AG09319 (cell line): ENCODE data around the gene ADAP2.

ENCODE experiments used
- DNase-seq: peaks from one replicate; pipeline ENCODE4 v3.0.0-alpha.2; 2010; ENCODE audit warnings: low read depth; ENCODE audit errors: extremely low read depth
- CTCF ChIP-seq: IDR thresholded peaks from 2 replicates; pipeline ENCODE4 v1.5.1; 2011; ENCODE audit warnings: low read depth, mild to moderate bottlenecking, inconsistent platforms, low read length, moderate library complexity

The ADAP2 gene

GRCh38 chr17:30981531-30982519, 60.1 kb downstream of the ADAP2 start:
- no peak for DNase-seq
- TF ChIP-seq CTCF, result no peak

- no peak for TF ChIP-seq CTCF
- no peak for DNase-seq
Measured at GRCh38 chr17:30982855-30983254, 61.1 kb downstream of the ADAP2 start.

DNA sequence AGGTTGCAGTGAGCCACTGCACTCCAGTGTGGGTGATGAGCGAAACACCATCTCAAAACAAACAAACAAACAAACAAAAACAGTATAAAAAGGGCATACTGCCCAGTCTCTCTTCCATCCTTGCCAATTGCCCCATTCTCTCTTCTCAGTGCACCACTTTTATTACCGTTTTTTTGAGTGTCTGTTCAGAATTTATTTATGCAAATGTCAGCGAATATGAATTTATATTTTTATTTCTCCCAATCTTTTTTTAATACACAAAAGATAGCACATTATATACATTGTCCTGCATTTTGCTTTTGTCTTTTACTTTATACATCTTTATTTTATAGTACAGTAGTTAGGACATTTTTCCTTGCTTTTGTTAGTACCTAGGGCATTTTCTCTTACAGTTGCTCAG, 68.7 kb downstream of the ADAP2 start:
- TF ChIP-seq CTCF, result no peak
- DNase-seq, result no peak

GRCh38 chr17:30992551-30992950, 70.8 kb downstream of the ADAP2 start:
- DNase-seq, result no peak
- TF ChIP-seq CTCF, result no peak

DNA sequence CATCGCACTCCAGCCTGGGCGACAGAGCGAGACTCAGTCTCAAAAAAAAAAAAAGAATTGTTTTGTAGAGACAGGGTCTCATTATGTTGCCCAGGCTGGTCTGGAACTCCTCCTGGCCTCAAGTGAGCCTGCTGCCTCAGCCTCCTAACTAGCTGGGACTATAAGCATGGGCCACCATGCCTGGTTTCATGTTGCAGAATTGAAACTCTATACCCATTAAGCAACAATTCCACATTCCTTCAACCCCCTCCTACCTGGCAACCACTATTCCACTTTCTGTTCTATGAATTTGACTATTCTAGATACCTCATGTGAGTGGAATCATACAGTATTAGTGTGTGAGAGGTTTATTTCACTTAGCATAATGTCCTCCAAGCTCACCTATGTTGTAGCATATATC, 73.6 kb downstream of the ADAP2 start:
- DNase-seq, result no peak
- TF ChIP-seq CTCF, result no peak

DNA sequence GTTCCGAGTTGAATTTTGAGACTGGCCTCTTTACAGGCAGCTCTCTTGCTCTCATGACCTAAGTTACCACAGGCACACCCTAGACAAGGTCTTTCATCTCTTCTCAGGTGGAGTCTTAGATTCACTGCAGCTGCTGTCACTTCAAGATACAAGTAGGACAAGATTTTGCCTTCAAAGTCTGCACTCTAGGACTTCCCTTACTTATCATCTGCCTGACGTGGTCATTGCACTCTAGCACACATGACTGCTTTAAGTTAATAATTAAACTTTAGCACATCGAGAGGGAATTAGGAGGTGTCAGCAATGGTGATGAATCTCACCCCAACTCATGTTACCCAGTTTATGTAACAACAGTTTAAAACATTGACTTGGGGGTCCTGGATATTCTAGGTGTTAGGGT, 74.7 kb downstream of the ADAP2 start:
- TF ChIP-seq CTCF, result no peak
- DNase-seq, result no peak

DNA sequence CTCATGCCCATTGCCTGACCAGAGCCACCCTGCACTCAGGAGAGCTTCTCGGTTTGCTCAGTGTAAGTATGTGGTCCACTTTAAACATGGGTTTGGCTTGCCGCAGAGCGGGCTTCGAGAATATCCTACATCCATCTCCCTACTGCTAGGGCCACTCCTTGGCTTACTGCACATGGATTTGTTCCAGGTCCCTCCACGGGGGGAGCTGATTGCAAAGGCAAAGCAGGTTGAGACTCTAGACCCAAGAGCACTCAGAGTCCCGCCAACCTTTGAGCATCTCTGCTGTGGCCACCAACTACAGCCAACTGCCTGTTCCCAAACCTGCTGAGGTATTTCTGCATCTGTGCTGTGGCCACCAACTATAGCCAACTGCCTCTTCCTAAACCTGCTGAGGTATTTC, 75.5 kb downstream of the ADAP2 start:
- DNase-seq, result no peak
- TF ChIP-seq CTCF, result no peak
